Sigmoid colon (tissue), 7 donors: ENCODE measurements around the gene CLEC4D. TPM values are rescaled to one million over a fixed set of nuclear protein-coding genes. Genes with fewer than 3 reads are reported as not detected.

Experiments
- DNase-seq: peaks from one replicate; pipeline ENCODE4 v3.0.0-alpha.2; 2019
- H3K27ac ChIP-seq, 4 donors: fragments of 200-600 bp; sonication (generic); one replicate each; pipeline ENCODE4 v1.5.1; 2016 to 2019; ENCODE audit warnings: mild to moderate bottlenecking in 1 of 4
- H3K27me3 ChIP-seq, 3 donors: fragments of 200-600 bp; sonication (generic); one replicate each; pipeline ENCODE4 v1.5.1; 2019; ENCODE audit warnings: mild to moderate bottlenecking in 1 of 3
- H3K36me3 ChIP-seq, 4 donors: fragments of 200-600 bp; sonication (generic); one replicate each; pipeline ENCODE4 v1.5.1; 2016 to 2019
- H3K4me1 ChIP-seq, 4 donors: fragments of 200-600 bp; sonication (generic); one replicate each; pipeline ENCODE4 v1.5.1; 2017 to 2019
- H3K4me3 ChIP-seq, 4 donors: fragments of 200-600 bp; sonication (generic); one replicate each; pipeline ENCODE4 v1.5.1; 2017 to 2019; ENCODE audit warnings: mild to moderate bottlenecking in 2 of 4, moderate library complexity in 1 of 4
- H3K9me3 ChIP-seq, 4 donors: fragments of 200-600 bp in 3 of 4; sonication (generic) in 3 of 4; one replicate each; pipeline versions ENCODE4 v1.5.1 to v1.6.1; 2013 to 2019
- CTCF ChIP-seq, 4 experiments: fragments of 450-650 bp in 3 of 4; fragments of 200-600 bp in 1 of 4; IDR thresholded peaks; one replicate each; pipeline ENCODE4 v1.5.1; 2016 to 2019; ENCODE audit warnings: antibody characterized with exemption in 4 of 4, mild to moderate bottlenecking in 3 of 4, moderate library complexity in 2 of 4
- EP300 ChIP-seq, 4 donors: sonication (generic); formaldehyde crosslinking; IDR thresholded peaks; one replicate each; pipeline ENCODE4 v1.6.1; 2017; ENCODE audit warnings: antibody characterized with exemption in 4 of 4
- POLR2A ChIP-seq, 2 donors: fragments of 450-650 bp; IDR thresholded peaks; one replicate each; pipeline ENCODE4 v1.6.1; 2016; ENCODE audit warnings: antibody characterized with exemption in 2 of 2, mild to moderate bottlenecking in 2 of 2, moderate library complexity in 2 of 2
- POLR2AphosphoS5 ChIP-seq, 4 donors: sonication (generic); formaldehyde crosslinking; IDR thresholded peaks; one replicate each; pipeline ENCODE4 v1.6.1; 2017; ENCODE audit warnings: antibody characterized with exemption in 4 of 4
- WGBS, 2 donors: extraction: QIAGEN DNeasy Blood & Tissue Kit; methylation state at CpG; one replicate each; pipeline ENCODE4 v1.1.7; 2013; 5-methylcytosine and 5-hydroxymethylcytosine counted together
- intact Hi-C: fragments of 100-400 bp; cut with DNase I; formaldehyde crosslinking; loops from one replicate; pipeline ENCODE4 v1.15.1; 2023
- polyA plus RNA-seq, 3 donors: library from polyadenylated mRNA; stranded (reverse); fragments of 200-250 nt; gene quantifications; one replicate each; pipeline ENCODE4 v1.2.3, GENCODE V29; 2013
- total RNA-seq, 4 donors: library from RNA; depleted of rRNA; stranded (reverse); fragments of >200 nt; gene quantifications; one replicate each; pipeline ENCODE4 v1.1.0, GENCODE V29; 2016
- donor health status: healthy with polysubstance abuse.
- donor health status: Bipolar disorder and iron deficiency.
- donor health status: healthy.

CLEC4D gene
- total and polyA plus RNA-seq, 7 donors = 0.12 to 0.55 (median 0.29) TPM; not detected in 3

GRCh38 chr12:8554451-8555195, 41.3 kb downstream of the CLEC4D start:
- Histone ChIP-seq H3K27ac (no peak overlapping the region), H3K9me3 (no peaks in the 10 kb centered on the region), H3K4me3 (no peak overlapping the region), H3K4me1 (no peaks in the 10 kb centered on the region), H3K27me3 (no peaks in the 10 kb centered on the region), H3K36me3 (no peaks in the 10 kb centered on the region)
- DNase-seq = no peak
- intact Hi-C loops = no loop called here
- WGBS, 2 donors = 83 to 91% methylated on average over 5 of the region's 5 CpGs
- no peak for TF ChIP-seq POLR2AphosphoS5 (IDR thresholded peaks at IDR 0.05)
- no peak for TF ChIP-seq POLR2A (IDR thresholded peaks at IDR 0.05)
- TF ChIP-seq EP300 (IDR thresholded peaks at IDR 0.05) = no peak
- TF ChIP-seq CTCF (IDR thresholded peaks at IDR 0.05) = no peak

- no peak for DNase-seq
- Histone ChIP-seq H3K27ac (no peak overlapping the region), H3K9me3 (no peaks in the 10 kb centered on the region), H3K4me3 (no peak overlapping the region), H3K36me3 (no peaks in the 10 kb centered on the region), H3K4me1 (no peaks in the 10 kb centered on the region), H3K27me3 (no peaks in the 10 kb centered on the region)
- intact Hi-C loops = no loop called here
- TF ChIP-seq POLR2AphosphoS5 (IDR thresholded peaks at IDR 0.05) (no peak), EP300 (IDR thresholded peaks at IDR 0.05) (no peak), POLR2A (IDR thresholded peaks at IDR 0.05) (no peak), CTCF (IDR thresholded peaks at IDR 0.05) (no peak)
- WGBS, 2 donors = 53 to 70% methylated on average over 2 of the region's 2 CpGs
These were observed 43.3 kb downstream of the CLEC4D start for GRCh38 chr12:8556531-8557097.

- Histone ChIP-seq H3K27ac (no peak overlapping the region), H3K9me3 (no peaks in the 10 kb centered on the region), H3K27me3 (no peaks in the 10 kb centered on the region), H3K4me3 (no peak overlapping the region), H3K4me1 (no peaks in the 10 kb centered on the region), H3K36me3 (no peaks in the 10 kb centered on the region)
- intact Hi-C loops = no loop called here
- DNase-seq = no peak
- TF ChIP-seq POLR2AphosphoS5 (IDR thresholded peaks at IDR 0.05) (no peak), EP300 (IDR thresholded peaks at IDR 0.05) (no peak), CTCF (IDR thresholded peaks at IDR 0.05) (no peak), POLR2A (IDR thresholded peaks at IDR 0.05) (no peak)
- WGBS, 2 donors = 73 to 83% methylated on average over 11 of the region's 11 CpGs
These were observed 46.4 kb downstream of the CLEC4D start for GRCh38 chr12:8559676-8560075.

- Histone ChIP-seq H3K4me3 (no peak overlapping the region), H3K27me3 (no peaks in the 10 kb centered on the region), H3K27ac (no peak overlapping the region), H3K36me3 (no peaks in the 10 kb centered on the region), H3K9me3 (no peaks in the 10 kb centered on the region), H3K4me1 (no peaks in the 10 kb centered on the region)
- TF ChIP-seq CTCF (IDR thresholded peaks at IDR 0.05) (no peak), POLR2AphosphoS5 (IDR thresholded peaks at IDR 0.05) (no peak), EP300 (IDR thresholded peaks at IDR 0.05) (no peak), POLR2A (IDR thresholded peaks at IDR 0.05) (no peak)
- no peak for DNase-seq
- intact Hi-C loops = no loop called here
- WGBS, 2 donors = 18 to 69% methylated on average over 4 of the region's 4 CpGs
These were observed 47.7 kb downstream of the CLEC4D start for GRCh38 chr12:8561011-8561410.
